Spinal cord (tissue), 10 donors: Measurements from ENCODE around the gene FXYD1. TPM values are rescaled to one million over a fixed set of nuclear protein-coding genes. Genes with fewer than 3 reads are reported as not detected.

Source experiments
- DNase-seq, 6 donors: peaks; one replicate each; pipeline versions ENCODE4 v3.0.0 to v3.0.0-alpha.2; 2013 to 2015; ENCODE audit warnings: low spot score in 6 of 6, low read depth in 4 of 6
- H3K27ac ChIP-seq: one replicate; pipeline ENCODE4 v1.5.1; 2013; ENCODE audit warnings: low read depth, low read length, control low read depth
- H3K27me3 ChIP-seq: one replicate; pipeline ENCODE4 v1.6.1; 2013; ENCODE audit warnings: low read length; ENCODE audit not compliant: control insufficient read depth, insufficient read depth
- H3K36me3 ChIP-seq: one replicate; pipeline ENCODE4 v1.6.1; 2013; ENCODE audit warnings: low read length; ENCODE audit not compliant: control insufficient read depth, insufficient read depth
- H3K4me1 ChIP-seq: one replicate; pipeline ENCODE4 v1.6.1; 2013; ENCODE audit warnings: low read length; ENCODE audit not compliant: control insufficient read depth, insufficient read depth
- H3K4me3 ChIP-seq: one replicate; pipeline ENCODE4 v1.5.1; 2013; ENCODE audit warnings: low read depth, low read length, control low read depth
- H3K9me3 ChIP-seq: one replicate; pipeline ENCODE4 v1.6.1; 2013; ENCODE audit warnings: low read length; ENCODE audit not compliant: control insufficient read depth, insufficient read depth
- WGBS: methylation state at CpG from one replicate; pipeline ENCODE4 v1.1.5; 2013; ENCODE audit warnings: missing lambda C conversion rate; ENCODE audit not compliant: insufficient coverage; 5-methylcytosine and 5-hydroxymethylcytosine counted together
- polyA plus RNA-seq, 2 donors: library from polyadenylated mRNA; unstranded; fragments of 120-200 nt; gene quantifications; one replicate each; pipeline ENCODE4 v1.2.1, GENCODE V29; 2013; ENCODE audit not compliant: insufficient read length in 2 of 2
- total RNA-seq, 2 donors: library from RNA; depleted of rRNA in 1 of 2; stranded (reverse); fragments of 120-200 nt in 1 of 2; fragments of >200 nt in 1 of 2; gene quantifications; one replicate each; pipeline versions ENCODE4 v1.2.3 to v1.2.4, GENCODE V29; 2013 to 2014
- donor health status: healthy.

Gene FXYD1
- total and polyA plus RNA-seq, 4 donors: 20.4 to 104 (median 48.1) TPM

DNA sequence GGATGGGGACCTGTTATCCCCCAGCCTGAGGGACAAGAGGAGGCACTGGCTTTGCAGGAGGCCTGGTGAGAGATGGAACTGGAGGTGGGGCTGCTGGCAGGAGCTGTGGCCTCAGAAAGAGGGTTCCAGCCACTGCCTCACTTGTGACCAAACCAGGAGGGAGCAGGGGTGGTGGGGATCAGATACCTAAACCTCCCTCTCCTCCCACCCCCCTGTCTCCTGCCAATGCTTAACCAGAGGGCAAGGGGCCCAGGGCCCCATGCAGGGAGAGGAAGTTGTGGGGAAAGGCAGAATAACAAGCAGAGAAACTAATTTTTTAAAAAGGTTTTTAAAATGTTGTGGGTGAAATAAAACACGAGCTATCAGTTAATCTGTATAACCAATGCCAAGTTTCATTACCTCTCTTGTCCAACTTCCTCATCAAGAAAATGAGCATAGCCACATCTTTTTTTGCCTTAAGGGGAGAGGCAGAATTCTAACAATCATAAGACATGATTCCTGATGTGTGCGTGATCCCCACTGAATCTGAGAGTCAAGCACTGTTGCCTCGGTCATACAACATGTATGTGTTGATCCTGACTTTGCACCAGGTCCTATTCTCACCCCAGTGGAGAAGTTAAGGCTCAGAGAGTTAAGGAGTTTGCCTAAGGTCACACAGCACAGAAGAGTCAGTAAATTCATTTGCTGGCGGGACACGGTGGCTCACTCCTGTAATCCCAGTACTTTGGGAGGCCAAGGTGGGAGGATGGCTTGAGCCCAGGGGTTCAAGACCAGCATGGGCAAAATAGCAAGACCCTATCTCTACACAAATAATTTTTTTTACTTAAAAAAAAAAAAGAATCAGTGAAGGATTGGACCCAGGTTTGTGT lies 28.9 kb downstream of the FXYD1 start:
- WGBS: 92% methylated on average over 4 of the region's 5 CpGs
- DNase-seq: no peak
- H3K36me3 ChIP-seq: no peaks in the 10 kb centered on the region
- H3K4me3 ChIP-seq: no peak overlapping the region
- H3K27me3 ChIP-seq: no peaks in the 10 kb centered on the region
- no peaks in the 10 kb centered on the region for H3K4me1 ChIP-seq
- H3K9me3 ChIP-seq: no peaks in the 10 kb centered on the region
- H3K27ac ChIP-seq: no peak overlapping the region

GRCh38 chr19:35168196-35168595 lies 29.6 kb downstream of the FXYD1 start:
- H3K4me1 ChIP-seq: no peaks in the 10 kb centered on the region
- H3K9me3 ChIP-seq: no peaks in the 10 kb centered on the region
- no peaks in the 10 kb centered on the region for H3K27me3 ChIP-seq
- H3K4me3 ChIP-seq: no peak overlapping the region
- no peak overlapping the region for H3K27ac ChIP-seq
- no peaks in the 10 kb centered on the region for H3K36me3 ChIP-seq
- WGBS: 89% methylated on average over 2 of the region's 3 CpGs
- no peak for DNase-seq

DNA sequence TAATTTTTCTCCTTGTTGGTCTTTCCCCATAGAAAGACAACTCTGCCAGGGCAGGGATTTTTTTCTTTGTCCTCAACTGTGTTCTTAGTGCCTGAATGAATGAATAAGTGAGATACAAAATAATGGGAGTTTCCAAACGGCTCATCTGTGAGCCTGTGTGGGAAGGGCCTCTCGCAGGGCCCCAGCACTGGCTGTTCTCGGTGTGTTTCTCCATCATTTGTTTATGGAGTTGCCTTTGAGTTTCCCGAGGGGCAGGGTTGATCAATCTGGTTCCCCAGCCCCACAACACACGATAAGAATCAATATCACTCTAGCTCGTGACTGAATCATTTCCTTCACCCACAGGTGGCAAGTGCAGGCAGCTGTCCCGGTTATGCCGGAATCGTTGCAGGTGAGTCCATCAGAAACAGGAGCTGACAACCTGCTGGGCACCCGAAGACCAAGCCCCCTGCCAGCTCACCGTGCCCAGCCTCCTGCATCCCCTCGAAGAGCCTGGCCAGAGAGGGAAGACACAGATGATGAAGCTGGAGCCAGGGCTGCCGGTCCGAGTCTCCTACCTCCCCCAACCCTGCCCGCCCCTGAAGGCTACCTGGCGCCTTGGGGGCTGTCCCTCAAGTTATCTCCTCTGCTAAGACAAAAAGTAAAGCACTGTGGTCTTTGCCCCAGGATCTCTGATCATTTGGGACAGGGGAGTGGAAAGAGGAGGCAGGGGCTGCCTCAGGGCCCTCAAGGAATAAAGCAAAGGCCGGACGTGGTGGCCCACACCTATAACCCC lies 30.8 kb downstream of the FXYD1 start:
- Histone ChIP-seq H3K36me3 (no peaks in the 10 kb centered on the region), H3K4me1 (no peaks in the 10 kb centered on the region)

GRCh38 chr19:35170359-35171061 lies 31.9 kb downstream of the FXYD1 start:
- H3K4me1 ChIP-seq: no peaks in the 10 kb centered on the region
- H3K27me3 ChIP-seq: no peaks in the 10 kb centered on the region
- H3K9me3 ChIP-seq: no peaks in the 10 kb centered on the region
- H3K27ac ChIP-seq: no peak overlapping the region
- no peak for DNase-seq
- no peak overlapping the region for H3K4me3 ChIP-seq
- 89% methylated on average over 3 of the region's 7 CpGs for WGBS
- no peaks in the 10 kb centered on the region for H3K36me3 ChIP-seq

More for the DNA sequence above, 30.8 kb downstream of the FXYD1 start:
- 74% methylated on average over 13 of the region's 18 CpGs for WGBS
- H3K27ac ChIP-seq: no peak overlapping the region
- H3K4me3 ChIP-seq: no peak overlapping the region
- no peaks in the 10 kb centered on the region for H3K9me3 ChIP-seq
- H3K27me3 ChIP-seq: no peaks in the 10 kb centered on the region
- DNase-seq: no peak

DNA sequence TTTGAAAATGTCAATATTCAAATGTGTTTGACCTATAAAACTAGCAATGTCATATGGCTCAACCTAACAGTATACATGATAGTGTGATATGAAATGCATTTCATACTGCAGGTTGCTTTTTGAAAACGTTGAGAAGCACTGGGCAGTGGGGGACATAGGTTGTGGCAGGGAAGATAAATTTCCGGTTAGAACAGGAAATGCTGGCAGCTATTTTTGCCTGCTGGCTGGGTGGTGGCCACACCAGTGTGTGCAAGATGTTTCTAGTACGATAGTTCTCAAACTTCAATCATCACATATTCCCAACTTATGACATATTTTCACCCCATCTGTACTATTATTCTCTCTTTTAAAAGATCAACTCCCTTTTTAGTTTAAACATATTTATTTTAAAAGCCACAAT lies 33.1 kb downstream of the FXYD1 start:
- Histone ChIP-seq H3K27me3 (no peaks in the 10 kb centered on the region), H3K27ac (no peak overlapping the region), H3K9me3 (no peaks in the 10 kb centered on the region), H3K4me3 (no peak overlapping the region), H3K36me3 (no peaks in the 10 kb centered on the region), H3K4me1 (no peaks in the 10 kb centered on the region)
- no peak for DNase-seq
- whole genome bisulfite sequencing: no CpG with 5 or more reads among the region's 3 CpGs

- no peak for DNase-seq
- no peak overlapping the region for H3K4me3 ChIP-seq
- WGBS: 100% methylated on average over 1 of the region's 6 CpGs
Observed at GRCh38 chr19:35174226-35174625, 35.6 kb downstream of the FXYD1 start.

DNA sequence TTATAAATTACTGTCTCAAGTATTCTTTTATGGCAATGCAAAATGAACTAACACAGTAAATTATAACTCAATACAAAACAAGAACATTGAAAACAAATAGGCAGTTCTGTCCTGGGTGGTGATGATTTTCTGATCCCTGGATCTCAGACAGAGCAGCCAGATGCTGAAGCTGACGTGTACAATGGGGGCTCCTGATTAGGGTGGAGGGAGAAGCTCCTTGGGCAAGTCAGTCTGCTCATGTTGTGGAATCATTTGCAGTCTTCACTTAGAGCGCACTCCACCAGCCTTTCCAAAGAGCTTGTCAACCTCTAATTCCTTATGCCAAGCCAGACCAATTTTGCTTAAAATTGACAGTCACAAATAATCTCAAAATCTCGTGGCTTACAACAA lies 37.6 kb downstream of the FXYD1 start:
- no peaks in the 10 kb centered on the region for H3K36me3 ChIP-seq
- no peaks in the 10 kb centered on the region for H3K27me3 ChIP-seq
- WGBS: 72% methylated on average over 3 of the region's 3 CpGs
- no peak overlapping the region for H3K4me3 ChIP-seq
- no peaks in the 10 kb centered on the region for H3K9me3 ChIP-seq
- no peaks in the 10 kb centered on the region for H3K4me1 ChIP-seq
- no peak for DNase-seq
- no peak overlapping the region for H3K27ac ChIP-seq

More at GRCh38 chr19:35174226-35174625, 35.6 kb downstream of the FXYD1 start:
- Histone ChIP-seq H3K36me3 (no peaks in the 10 kb centered on the region), H3K27ac (no peak overlapping the region), H3K4me1 (no peaks in the 10 kb centered on the region), H3K27me3 (no peaks in the 10 kb centered on the region), H3K9me3 (no peaks in the 10 kb centered on the region)

DNA sequence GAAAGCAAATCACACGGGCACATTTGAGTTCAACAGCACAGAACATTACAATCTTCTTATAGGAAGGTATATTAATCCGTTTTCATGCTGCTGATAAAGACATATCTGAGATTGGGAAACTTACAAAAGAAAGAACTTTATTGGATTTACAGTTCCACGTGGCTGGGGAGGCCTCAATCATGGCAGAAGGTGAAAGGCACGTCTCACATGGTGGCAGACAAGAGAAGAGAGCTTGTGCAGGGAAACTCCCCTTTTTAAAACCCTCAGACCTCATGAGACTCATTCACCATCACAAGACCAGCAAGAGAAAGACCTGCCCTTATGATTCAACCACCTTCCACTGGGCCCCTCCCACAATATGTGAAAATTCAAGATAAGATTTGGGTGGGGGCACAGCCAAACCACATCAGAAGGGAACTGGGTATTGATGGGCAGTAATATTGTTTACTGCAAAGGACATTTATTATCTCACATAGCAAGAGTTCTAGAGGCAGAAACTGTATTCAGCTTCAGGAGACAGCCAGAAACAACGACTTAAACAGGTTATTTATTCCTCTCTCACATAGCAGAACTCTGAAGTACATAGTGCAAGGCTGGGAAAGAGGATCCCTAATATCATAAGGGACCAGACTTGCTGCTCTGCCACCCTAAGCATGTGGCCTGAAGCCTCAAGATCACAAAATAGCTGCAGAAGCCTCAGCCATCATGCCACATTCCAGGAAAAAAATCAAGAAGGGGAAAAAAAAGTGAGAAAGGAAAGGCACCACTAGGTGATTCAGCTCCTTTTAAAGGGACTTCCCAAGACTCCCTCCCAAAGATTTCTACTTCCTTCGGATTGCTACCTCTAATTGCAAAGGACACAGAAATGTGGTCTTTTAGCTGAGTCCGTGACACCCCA lies 39.0 kb downstream of the FXYD1 start:
- Histone ChIP-seq H3K36me3 (no peaks in the 10 kb centered on the region), H3K4me3 (no peak overlapping the region), H3K4me1 (no peaks in the 10 kb centered on the region), H3K27me3 (no peaks in the 10 kb centered on the region), H3K9me3 (no peaks in the 10 kb centered on the region), H3K27ac (no peak overlapping the region)
- 73% methylated on average over 2 of the region's 7 CpGs for WGBS
- no peak for DNase-seq

- H3K27me3 ChIP-seq: no peaks in the 10 kb centered on the region
- DNase-seq: no peak
- WGBS: 67% methylated on average over 1 of the region's 2 CpGs
- H3K36me3 ChIP-seq: no peaks in the 10 kb centered on the region
- no peaks in the 10 kb centered on the region for H3K4me1 ChIP-seq
- H3K9me3 ChIP-seq: no peaks in the 10 kb centered on the region
- no peak overlapping the region for H3K4me3 ChIP-seq
- H3K27ac ChIP-seq: no peak overlapping the region
Observed at GRCh38 chr19:35178701-35179100, 40.1 kb downstream of the FXYD1 start.
